Hepatocyte (in vitro differentiated cells): Measurements from ENCODE around the gene PDYN.

ENCODE experiments used
- EZH2 ChIP-seq: fragments of 200-600 bp; sonication (generic); IDR thresholded peaks from 2 replicates; pipeline ENCODE4 v1.6.1; 2016; ENCODE audit warnings: antibody characterized with exemption, mild to moderate bottlenecking, borderline replicate concordance
- TF ChIP-seq, protein P1 (sequence below): fragments of 200-600 bp; sonication (generic); IDR thresholded peaks from 2 replicates; pipeline ENCODE4 v1.5.1; 2016; ENCODE audit warnings: antibody characterized with exemption, mild to moderate bottlenecking; ENCODE audit not compliant: poor library complexity

DNA sequence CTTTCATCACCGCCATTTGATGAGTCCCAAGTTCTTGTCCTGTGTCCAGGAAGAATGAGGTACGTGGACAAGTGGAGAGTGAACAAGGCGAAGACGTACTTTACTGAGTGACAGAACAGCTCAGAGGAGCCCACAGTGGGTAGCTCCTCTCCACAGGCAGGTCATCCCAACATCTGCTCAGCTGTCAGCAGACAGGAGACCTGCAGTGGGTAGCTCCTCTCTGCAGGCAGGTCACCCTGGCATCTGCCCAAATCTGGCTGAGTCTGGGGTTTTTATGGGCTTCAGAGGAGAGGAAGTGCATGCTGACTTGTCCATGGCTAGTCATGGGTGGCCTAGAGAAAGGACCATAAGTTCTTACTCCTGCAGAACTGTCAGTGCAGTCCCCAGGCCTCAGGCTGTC, 32.7 kb upstream of the PDYN start:
- TF ChIP-seq, protein P1, sequence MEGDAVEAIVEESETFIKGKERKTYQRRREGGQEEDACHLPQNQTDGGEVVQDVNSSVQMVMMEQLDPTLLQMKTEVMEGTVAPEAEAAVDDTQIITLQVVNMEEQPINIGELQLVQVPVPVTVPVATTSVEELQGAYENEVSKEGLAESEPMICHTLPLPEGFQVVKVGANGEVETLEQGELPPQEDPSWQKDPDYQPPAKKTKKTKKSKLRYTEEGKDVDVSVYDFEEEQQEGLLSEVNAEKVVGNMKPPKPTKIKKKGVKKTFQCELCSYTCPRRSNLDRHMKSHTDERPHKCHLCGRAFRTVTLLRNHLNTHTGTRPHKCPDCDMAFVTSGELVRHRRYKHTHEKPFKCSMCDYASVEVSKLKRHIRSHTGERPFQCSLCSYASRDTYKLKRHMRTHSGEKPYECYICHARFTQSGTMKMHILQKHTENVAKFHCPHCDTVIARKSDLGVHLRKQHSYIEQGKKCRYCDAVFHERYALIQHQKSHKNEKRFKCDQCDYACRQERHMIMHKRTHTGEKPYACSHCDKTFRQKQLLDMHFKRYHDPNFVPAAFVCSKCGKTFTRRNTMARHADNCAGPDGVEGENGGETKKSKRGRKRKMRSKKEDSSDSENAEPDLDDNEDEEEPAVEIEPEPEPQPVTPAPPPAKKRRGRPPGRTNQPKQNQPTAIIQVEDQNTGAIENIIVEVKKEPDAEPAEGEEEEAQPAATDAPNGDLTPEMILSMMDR, result no peak
- TF ChIP-seq EZH2, result no peak
